Aortic smooth muscle cell (primary cell): ENCODE measurements around the gene NPNT. TPM values are rescaled to one million over a fixed set of nuclear protein-coding genes. Genes with fewer than 3 reads are reported as not detected.

Source experiments
- total RNA-seq: library from RNA; depleted of rRNA; stranded (reverse); fragments of >200 nt; gene quantifications from 2 replicates; pipeline ENCODE4 v1.2.3, GENCODE V29; 2014

The NPNT gene
- 0.06 TPM in 1 of 2 replicates, not detected in the other for total RNA-seq

GRCh38 chr4:105894660-105895582 is at the start of gene NPNT:
NPNT (plus strand) TSS chr4:105895471; CDS start chr4:105895653, 182 bp downstream.

Other genes starting within 250 kb of the NPNT start
- 13.9 and 15.1 TPM in 2 replicates for gene INTS12, start 186.8 kb upstream of the NPNT start, total RNA-seq
- gene GSTCD, start 186.7 kb upstream of the NPNT start, total RNA-seq = 6.8 and 7.9 TPM in 2 replicates